ENCODE measurements around the gene IRF2BP2.
A peak's percentile ranks its signal among the peaks of the same experiment; 100 is the strongest.
"Not testable (repeated sequence)": the region's sequence is repeated elsewhere in the genome, so short reads cannot be mapped to it uniquely, and the experiment has no call there.

The IRF2BP2 gene

DNA sequence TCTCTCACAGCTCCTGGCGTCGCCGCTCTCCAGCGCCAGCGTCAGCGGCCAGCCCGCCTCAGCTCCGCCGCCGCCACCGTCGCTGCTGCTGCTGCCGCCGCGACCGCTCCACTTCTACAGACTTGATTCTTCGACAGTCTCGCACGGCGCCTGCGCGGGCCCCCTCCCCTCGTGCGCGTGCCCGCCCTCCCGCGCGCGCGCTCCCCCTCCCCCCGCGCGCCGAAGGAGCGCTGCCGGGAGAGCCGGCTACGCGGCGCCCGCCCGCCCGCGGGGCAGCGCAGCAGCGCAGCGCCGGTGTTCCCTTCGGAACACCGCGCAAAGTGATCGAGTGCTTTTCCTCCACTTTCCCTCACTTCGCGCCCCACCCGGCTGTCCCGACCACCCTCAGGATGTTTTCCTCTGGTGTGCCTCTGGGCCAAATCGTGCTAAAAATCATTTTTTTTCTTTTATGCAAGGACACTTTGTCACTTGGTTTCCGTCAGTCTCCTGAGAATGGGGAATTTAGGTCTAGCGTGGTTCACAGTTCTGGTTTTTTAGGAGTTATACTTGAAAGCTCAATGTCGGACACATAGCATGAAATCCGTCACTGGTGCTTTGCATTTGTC lies at the start of gene IRF2BP2:
TSS of gene IRF2BP2 (minus strand) at position 118 of the 605 bp plus-strand sequence. CDS start 684 bp downstream, outside the sequence.
- DNase-seq, result peak; percentile 67 to 74

GRCh38 chr1:234659538-234659937 lies 49.6 kb upstream of the IRF2BP2 start:
- no peak for DNase-seq

DNA sequence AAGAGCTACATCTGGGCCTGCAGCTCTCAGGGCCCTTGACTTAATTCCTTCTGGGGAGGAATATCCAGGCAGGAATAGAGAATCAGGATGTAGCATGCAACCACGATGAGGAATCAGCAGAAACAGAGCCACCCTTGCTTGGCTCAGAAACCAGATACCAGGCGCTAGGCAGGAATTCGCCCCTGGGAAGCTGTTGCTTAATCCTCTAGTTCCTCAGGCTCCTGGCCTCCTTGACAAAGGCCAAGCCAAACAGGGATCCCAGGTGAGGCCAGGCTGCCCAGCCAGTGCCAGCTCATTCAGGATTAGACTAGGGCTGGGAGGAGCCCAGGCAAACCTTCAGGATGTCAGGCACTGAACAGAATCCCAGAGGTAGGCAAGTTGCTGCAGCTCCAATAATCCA lies 48.2 kb upstream of the IRF2BP2 start:
- no peak for DNase-seq

DNA sequence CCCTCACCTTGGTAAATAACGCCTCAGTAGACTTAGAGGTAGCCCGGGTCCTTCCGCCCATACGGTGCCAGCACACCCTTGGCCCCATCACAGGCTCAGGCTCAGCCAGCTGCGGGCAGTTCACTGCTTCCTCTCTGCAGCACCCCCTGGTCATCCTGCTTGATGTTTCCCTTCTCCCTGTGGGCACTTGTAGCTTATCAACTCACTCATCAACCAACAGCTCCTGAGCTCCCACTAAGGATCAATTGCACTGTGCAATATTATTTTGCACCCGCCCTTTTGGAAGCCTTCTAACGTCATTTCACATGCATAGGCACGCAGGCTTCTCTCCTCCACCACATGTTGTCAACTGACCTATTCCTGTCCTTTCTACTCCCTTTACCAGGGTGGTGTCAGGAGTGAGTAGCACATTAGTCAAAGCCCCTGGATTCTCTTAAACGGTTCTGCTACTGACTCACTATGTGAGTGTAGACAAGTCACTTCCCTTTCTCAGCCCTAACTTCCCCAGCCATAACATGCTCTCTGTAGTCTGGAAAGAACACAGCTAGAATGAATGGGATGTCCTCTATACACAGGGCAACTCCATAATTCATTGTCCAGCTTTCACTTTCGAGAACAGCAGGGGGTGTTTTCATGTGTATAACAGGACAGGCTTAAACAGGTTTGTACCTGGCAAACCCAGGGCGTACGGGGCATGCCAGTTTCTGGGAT lies 47.1 kb upstream of the IRF2BP2 start:
- DNase-seq, result no peak

DNA sequence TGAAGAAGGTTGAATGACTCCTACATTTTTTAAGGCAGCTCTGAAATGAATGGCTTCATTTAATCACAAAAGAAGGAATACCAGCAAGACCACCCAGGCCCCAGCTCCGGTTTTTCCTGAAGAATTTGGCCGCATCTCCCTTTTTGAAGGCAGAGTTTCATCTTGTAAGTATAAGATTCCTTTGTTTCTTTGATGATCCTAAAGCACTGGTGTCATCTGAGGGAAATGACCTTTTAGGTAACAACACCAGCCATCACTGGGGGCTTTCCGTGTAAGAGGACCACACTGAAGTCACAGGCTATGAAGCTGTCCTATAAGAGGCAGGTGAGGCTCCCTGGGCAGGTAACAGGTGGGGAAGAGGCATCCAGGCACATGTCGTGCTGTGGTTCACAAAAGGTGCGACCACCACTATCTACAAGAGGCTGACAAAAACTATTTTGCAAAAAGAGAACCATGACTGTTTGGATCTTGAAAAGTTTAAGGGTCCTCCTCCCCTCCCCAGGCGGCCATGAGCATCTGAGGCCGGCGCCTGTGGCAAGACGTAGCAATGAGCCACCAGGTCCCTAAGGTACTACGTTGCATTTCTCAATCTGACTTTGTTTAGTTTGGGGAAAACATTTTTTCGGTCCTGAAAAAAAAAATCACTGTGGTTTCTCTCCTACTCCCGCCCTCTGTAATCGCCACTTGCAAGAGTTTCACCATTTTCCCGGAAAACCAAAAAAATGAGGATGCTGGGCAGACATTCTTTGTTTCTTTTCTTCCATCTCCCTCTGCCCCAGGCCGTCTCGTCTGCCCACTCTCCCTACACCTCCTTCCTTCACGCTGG lies 46.3 kb upstream of the IRF2BP2 start:
- no peak for DNase-seq

DNA sequence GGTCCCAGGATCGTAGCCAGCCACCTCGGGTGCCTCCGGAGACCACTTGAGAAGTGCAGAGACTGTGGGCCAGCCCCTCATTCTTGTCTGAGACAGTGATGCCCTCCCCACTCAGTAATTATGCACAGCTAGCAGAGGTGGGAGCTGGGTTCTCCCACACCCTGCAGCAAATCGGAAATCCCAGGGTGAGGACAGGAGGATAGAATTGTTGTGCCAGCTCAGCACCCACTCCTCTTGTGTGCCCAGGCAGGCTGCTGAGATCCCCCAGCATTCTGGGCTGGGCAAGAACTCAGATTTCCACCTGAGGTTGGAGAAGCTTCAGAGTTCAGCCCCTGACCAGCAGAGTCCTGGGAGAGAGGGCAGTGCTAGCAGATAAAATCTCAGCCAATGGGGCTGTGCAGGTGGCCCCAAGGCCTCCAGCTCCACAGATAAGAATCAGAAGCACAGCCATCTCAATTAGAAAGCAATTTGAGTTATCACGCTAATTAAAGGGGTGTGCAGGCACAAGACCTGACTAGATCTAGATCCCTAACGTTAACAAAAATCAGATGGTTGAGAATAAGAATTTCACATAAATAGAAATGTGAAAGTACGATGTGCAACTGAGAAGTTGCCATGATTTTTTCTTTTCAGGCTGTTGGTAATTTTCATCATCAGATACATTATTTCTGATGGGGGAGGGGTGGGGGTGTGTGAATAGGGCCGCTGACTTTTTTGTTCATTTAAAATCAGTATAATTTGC lies 45.5 kb upstream of the IRF2BP2 start:
- DNase-seq, result no peak

GRCh38 chr1:234654002-234654733 lies 44.2 kb upstream of the IRF2BP2 start:
- no peak for DNase-seq

DNA sequence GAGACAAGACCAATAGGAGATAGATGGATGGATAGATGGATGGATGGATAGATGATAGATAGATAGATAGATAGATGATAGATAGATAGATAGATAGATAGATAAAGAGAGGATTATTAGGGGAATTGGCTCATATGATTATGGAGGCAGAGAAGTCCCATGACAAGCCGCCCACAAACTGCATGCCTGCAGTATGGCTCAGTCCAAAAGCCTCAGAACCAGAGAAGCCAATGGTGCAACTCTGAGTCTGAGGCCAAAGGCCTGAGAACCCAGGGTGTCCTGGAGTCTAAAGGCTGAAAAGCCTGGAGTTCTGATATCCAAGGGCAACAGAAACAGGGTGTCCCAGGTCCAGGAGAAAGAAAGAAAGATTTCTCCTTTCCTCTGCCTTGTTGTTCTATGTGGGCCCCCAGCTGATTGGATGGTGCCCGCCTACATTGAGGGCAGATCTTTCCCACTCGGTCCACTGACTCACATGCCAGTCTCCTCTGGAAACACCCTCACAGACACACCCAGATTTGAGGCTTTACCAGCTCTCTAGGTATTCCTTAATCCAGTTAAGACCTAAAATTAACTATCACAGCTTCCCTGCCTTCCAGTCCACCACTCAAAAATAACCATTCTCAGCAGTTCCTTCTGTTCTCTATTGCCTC lies 39.6 kb upstream of the IRF2BP2 start:
- no peak for DNase-seq

GRCh38 chr1:234647758-234648157 lies 37.8 kb upstream of the IRF2BP2 start:
- no peak for DNase-seq

DNA sequence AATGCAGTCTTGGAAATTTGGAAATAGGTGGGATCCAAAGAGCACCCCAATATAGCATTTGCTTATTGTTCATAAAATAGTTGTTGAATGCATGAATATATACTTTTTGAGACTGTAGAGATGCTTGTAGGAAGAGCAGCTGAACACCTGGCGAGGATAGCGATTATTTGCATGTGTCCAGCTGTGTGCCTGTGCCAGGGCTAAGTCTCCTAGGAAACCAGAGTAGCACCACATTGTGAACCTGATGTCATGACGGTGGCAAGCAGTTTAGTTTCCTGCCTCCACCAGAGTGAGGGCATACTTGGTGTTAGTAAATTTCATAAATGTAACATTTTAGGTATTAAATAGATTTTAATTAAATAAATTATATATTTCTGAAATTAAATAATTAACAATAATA lies 37.3 kb upstream of the IRF2BP2 start:
- DNase-seq, result no peak

- no peak for DNase-seq
These were observed 36.0 kb upstream of the IRF2BP2 start for GRCh38 chr1:234645964-234646363.

- no peak for DNase-seq
These were observed 35.5 kb upstream of the IRF2BP2 start for GRCh38 chr1:234645474-234645953.

- DNase-seq, result no peak
These were observed 35.0 kb upstream of the IRF2BP2 start for GRCh38 chr1:234644928-234645327.

DNA sequence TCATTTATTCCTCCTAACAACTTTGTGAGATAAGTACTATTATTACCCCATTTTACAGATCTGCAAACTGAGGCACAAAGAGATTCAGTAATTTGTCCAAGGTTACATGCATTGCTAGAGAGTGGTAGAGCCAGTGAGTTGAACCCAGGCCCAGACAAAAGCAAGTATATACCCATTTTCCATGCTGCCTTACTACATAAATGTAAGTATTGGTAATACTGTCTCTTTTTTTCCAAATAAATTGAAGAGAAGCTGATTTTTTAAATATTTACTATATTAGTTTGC lies 33.8 kb upstream of the IRF2BP2 start:
- DNase-seq, result no peak

- DNase-seq, result no peak
These were observed 33.3 kb upstream of the IRF2BP2 start for GRCh38 chr1:234643111-234643849.

DNA sequence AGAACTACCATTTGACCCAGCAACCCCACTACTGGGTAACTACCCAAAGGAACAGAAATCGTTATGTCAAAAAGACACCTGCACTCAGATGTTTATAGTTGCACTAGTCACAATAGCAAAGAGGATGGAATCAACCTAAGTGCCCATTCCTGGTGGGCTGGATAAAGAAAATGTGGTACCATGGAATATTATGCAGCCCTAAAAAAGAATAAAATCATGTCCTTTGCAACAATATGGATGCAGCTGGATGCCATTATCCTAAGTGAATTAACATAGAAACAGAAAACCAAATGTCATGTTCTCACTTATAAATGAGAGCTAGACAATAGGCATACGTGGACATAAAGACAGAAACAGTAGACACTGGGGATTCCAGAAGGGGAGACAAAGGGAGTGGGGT lies 32.5 kb upstream of the IRF2BP2 start:
- no peak for DNase-seq

DNA sequence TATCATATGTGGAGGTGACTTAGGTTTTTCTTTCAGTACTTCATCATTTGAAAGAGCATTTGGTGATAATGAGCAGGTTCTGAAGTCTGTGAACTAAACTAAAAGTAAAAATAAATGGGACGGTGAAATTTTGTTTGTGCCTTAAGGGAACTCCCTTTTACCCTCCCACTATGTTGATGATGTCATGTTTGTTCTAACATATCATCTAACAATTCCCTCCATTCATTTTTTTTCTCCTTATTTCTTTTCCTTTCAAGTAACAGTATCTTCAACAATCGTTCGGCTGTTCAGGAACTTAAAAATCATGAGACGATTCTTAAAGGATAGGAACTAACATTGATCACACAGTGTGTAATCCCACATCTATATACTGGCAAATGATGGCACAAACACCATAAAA lies 30.0 kb upstream of the IRF2BP2 start:
- DNase-seq, result no peak

GRCh38 chr1:234638832-234639799 lies 29.1 kb upstream of the IRF2BP2 start:
- no peak for DNase-seq

GRCh38 chr1:234634922-234635321 lies 24.9 kb upstream of the IRF2BP2 start:
- not testable (repeated sequence) for DNase-seq

- no peak for DNase-seq
These were observed 24.4 kb upstream of the IRF2BP2 start for GRCh38 chr1:234634387-234634786.

Data from activated CD4-positive, alpha-beta T cell treated with anti-CD3 and anti-CD28 coated beads, Interleukin-2, amount 50 U/mL, for 4 hours (primary cell).